Hematopoietic multipotent progenitor cell treated with erythropoietin and hydrocortisone succinate and interleukin-3 and kit ligand, for 8 days (in vitro differentiated cells): ENCODE data around the gene BANP.
"Not testable (repeated sequence)": the region's sequence is repeated elsewhere in the genome, so short reads cannot be mapped to it uniquely, and the experiment has no call there.

Source experiments
- DNase-seq: peaks from one replicate; pipeline ENCODE4 v3.0.0-alpha.2; 2015

BANP gene

DNA sequence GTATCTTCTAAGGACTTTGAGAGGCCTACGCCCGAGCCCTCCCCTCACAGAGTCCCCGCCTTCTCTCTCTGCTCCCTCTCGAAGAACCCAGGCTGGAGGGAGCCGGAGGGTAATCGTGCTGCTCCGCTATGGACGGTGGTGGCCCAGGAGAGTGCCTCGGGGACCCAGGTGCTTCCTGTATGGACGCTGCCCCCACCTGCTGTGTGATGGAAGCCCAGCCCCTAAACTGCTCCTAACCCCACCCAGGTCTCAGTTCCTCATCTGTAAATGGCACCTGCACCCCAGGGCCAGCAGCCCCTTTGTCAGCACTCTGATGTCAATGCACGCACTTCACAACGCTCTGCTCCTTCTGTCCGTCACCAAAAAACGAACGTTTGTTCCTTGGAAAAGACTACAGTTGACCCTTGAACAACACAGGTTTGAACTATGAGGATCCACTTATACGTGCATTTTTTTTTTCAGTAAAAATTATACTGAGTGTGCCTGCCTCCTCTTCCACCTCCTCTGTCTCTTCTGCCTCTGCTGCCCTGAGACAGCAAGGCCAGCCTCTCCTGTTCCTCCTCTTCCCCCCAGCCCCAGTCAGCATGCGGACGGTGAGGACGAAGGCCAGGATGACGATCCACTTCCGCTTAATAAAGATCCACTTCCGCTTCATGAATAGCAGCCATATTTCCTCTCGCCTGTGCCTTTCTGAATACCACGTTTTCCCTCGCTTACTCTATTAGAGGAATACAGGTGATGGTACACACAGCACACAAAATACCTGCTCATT is 118.3 kb downstream of the BANP start:
- no peak for DNase-seq

- DNase-seq, result no peak
Observed at GRCh38 chr16:88070341-88070740, 119.1 kb downstream of the BANP start.

GRCh38 chr16:88070989-88071625 is 119.9 kb downstream of the BANP start:
- DNase-seq, result no peak

DNA sequence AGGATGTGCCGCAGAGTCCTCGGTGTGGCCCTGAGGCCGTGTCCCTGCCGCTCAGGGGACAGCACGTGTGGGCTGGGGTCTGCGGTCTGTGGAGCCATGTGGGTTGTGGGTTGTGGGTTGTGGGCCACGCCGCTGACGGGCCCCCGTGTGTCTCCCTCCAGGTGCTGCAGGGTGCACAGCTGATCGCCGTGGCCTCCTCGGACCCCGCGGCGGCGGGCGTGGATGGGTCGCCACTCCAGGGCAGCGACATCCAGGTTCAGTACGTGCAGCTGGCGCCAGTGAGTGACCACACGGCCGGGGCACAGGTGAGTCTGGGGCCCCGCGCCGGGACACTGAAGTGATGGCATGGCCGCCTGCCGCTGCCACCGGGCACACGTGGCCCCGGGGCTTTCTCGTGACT is 120.7 kb downstream of the BANP start:
- no peak for DNase-seq

- DNase-seq, result no peak
Observed at GRCh38 chr16:88072571-88073001, 121.4 kb downstream of the BANP start.

- DNase-seq, result no peak
Observed at GRCh38 chr16:88073201-88073721, 122.0 kb downstream of the BANP start.

DNA sequence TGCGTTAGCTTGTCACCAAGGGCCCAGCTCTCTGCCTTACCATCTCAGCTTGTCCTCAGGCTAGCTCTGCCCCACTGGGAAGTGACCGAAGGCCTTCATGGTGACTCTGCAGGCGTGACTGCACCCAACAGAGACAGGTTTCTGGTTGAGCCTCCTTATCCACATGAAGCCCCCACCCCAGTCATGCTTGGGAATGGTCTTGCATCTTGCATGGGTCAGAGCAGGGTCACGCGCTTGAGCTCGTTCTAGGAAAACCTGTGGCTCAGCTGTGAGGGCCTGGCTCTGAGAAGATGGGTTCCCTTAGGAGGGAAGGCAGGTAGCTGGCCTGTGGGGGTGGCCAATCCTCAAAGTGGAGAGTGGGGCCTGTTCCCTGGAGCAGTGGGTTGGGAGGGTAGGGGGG is 122.8 kb downstream of the BANP start:
- no peak for DNase-seq

DNA sequence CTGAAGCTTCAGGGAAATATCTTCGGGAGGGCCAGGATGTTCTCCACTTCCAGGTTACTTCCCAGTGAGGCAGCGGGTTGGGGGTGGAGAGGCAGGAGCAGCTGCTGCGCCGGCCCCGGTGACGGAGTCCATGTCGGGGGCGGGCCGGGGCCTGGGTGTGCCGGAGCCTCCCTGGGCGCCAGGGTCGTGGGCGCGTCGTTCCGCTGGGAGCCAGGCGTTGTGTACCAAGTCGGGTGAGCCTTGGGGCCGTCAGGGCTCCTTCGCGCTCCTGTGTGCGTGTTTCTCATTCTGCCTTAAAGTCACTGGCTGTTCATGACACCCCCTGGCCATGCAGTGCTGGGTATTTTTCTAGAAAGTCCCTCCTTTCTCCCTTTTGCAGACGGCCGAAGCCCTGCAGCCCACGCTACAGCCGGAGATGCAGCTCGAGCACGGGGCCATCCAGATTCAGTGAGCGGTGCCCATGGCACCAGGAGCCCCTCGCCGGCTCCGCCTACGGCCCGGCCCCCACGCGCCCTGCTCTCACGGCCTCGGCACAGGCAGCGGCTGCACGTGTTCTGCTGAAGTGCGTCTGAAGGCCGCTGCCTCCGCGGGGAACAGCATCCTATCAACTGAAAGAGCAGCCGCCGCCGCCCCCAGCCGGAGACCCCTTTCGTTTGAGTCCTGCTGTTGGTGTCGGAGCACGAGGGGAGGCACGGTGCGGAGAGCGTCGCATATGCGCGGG is 125.1 kb downstream of the BANP start:
- no peak for DNase-seq

DNA sequence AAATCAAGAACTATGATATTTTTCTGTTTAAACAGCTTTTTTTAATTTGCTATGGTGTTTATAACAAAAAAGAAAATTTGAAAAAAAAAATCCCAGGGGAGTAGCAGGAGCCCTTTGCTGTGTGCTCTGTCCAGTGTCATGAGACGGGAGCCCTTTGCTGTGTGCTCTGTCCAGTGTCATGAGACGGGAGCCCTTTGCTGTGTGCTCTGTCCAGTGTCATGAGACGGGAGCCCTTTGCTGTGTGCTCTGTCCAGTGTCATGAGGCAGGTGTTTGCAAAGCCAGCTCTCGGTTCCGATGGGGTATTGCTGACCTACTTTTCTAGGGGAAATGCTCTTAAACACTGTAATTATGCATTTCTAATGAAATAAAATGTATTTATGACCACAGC is 125.7 kb downstream of the BANP start:
- not testable (repeated sequence) for DNase-seq

GRCh38 chr16:88077328-88078108 is 126.3 kb downstream of the BANP start:
- DNase-seq, result no peak

GRCh38 chr16:88078111-88078775 is 127.0 kb downstream of the BANP start:
- no peak for DNase-seq

- no peak for DNase-seq
Observed at GRCh38 chr16:88083582-88083981, 132.3 kb downstream of the BANP start.

DNA sequence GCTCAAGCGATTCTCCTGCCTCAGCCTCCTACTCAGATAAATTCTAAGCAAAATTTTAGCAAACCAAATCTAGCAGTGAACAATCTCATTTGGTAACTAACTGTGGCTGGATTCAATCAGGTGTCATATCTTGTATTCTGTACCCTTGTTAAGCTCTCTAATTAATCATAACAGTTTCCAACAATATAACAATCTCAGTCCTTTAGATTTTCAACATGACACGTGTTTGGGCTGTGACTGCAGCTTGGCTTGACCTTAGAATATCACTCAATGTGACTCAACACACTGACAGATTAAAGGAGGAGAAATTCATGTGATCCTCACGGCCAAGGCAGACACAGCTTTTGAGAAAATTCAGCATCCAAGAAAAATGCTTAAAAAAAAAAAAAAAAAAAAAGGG is 133.6 kb downstream of the BANP start:
- no peak for DNase-seq

DNA sequence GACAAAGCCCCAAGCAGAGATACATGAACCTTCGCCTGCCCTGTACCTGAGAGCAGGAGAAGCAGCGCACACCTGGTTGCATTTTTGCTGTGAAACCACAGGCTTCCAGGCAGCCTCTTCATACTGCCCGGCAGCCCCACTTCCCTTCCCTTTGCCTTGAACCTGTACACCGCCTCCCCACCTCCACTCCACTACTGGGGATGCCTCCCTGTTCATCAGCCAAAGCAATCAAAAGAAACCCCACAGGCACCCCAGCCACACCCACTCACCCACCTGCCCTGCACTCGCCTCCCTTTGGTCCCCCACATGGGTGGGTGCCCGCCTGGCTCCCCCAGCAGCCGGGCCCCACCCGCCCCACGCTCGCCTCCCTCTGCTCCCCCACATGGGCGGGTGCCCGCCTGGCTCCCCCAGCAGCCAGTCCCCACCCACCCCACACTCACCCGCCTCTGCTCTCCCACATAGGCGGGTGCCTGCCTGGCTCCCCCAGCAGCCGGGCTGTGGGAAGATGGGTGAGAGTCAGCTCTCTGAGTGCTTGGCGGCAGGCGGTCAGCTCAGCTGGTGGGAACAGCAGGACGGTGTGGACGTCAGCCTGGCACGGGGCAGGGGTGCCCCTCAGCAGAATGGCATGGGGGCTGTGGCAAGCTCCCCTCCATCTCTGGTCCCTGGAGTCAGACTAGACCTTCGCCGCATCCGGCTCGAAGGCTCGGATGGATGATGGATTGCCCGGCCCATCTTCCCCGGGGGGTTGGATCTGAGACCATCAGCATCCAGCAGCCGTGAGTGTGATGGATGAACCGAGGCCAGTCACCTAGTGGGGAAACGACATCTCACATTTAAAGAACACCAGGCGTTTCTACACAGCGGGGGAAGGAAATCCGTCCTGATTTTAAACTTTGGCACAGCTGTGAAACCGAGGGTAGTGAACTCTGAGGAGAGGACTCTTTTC is 135.6 kb downstream of the BANP start:
- DNase-seq, result no peak

- no peak for DNase-seq
Observed at GRCh38 chr16:88087517-88087877, 136.3 kb downstream of the BANP start.

DNA sequence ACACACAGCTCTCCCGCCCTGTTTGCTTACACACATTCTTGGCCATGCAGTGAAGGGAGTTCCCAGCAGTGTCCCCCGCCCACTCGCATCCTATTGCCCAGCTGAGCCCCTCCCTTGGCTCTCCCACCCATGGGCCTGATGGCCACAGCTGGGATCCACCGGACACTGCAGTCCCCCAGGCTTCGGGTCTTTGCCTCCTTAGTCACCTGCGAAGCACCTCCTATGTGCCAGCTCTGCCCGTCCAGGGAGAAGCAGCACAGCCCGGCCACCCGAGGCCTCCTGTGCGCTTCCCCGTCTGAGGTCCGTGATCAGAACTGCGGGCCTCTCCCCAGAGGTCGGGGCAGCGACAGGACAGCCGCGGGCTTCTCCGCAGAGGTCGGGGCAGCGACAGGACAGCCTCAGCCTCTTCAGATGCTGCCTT is 136.9 kb downstream of the BANP start:
- DNase-seq, result no peak

DNA sequence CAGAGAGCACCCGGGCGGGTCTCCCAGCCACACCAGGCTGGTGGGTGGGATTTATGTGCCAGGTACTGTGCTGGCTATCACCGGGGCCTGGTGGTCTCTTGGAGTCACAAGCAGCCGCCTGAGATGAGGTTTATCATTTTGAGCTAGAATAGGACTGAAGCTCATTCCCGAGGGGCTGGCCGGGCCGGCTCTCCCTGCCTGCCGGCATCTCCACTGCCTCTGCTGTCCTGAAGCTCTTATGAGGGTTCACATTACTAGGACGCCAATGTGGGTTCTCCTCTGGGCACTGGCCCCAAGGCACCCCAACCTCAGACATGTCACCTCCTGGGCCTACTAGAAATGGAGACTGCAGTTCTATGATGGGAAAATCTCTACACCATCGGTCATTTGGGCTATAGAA is 137.4 kb downstream of the BANP start:
- not testable (repeated sequence) for DNase-seq

- DNase-seq, result not testable (repeated sequence)
Observed at GRCh38 chr16:88089071-88089470, 137.8 kb downstream of the BANP start.

GRCh38 chr16:88089632-88090376 is 138.6 kb downstream of the BANP start:
- DNase-seq, result not testable (repeated sequence)
